Cardiac fibroblast (primary cell): ENCODE results near the gene VPS41.

ENCODE experiments used
- DNase-seq, 2 donors: peaks; one replicate each; pipeline versions ENCODE4 v3.0.0 to v3.0.0-alpha.2; 2010; ENCODE audit warnings: low read depth in 2 of 2
- H3K4me3 ChIP-seq, 2 donors: replicated peaks in 1 of 2; 1 replicate in 1 of 2; 2 replicates in 1 of 2; pipeline ENCODE4 v1.5.1; 2011; ENCODE audit warnings: low read depth in 2 of 2, low read length in 2 of 2, mild to moderate bottlenecking in 2 of 2, moderate library complexity in 1 of 2
- CTCF ChIP-seq: IDR thresholded peaks from one replicate; pipeline ENCODE4 v1.5.1; 2011; ENCODE audit warnings: low read depth, mild to moderate bottlenecking, low read length, inconsistent platforms

The VPS41 gene

GRCh38 chr7:38777609-38778008 is 131.4 kb downstream of the VPS41 start:
- no peak for TF ChIP-seq CTCF
- H3K4me3 ChIP-seq, result no peak overlapping the region
- no peak for DNase-seq

GRCh38 chr7:38775506-38776175 is 133.3 kb downstream of the VPS41 start:
- no peak overlapping the region for H3K4me3 ChIP-seq
- DNase-seq, result no peak
- TF ChIP-seq CTCF, result no peak

GRCh38 chr7:38773430-38773829 is 135.6 kb downstream of the VPS41 start:
- DNase-seq, result no peak
- no peak for TF ChIP-seq CTCF
- H3K4me3 ChIP-seq, result no peak overlapping the region

GRCh38 chr7:38760226-38760625 is 148.8 kb downstream of the VPS41 start:
- no peak for DNase-seq
- no peak for TF ChIP-seq CTCF

GRCh38 chr7:38759028-38759427 is 150.0 kb downstream of the VPS41 start:
- TF ChIP-seq CTCF, result no peak
- DNase-seq, result no peak

More at GRCh38 chr7:38760226-38760625, 148.8 kb downstream of the VPS41 start:
- no peak overlapping the region for H3K4me3 ChIP-seq

GRCh38 chr7:38757931-38758330 is 151.1 kb downstream of the VPS41 start:
- DNase-seq, result peak in 1 of 2 donors; percentile 69
- no peak for TF ChIP-seq CTCF

More at GRCh38 chr7:38759028-38759427, 150.0 kb downstream of the VPS41 start:
- H3K4me3 ChIP-seq, result no peak overlapping the region

GRCh38 chr7:38756521-38756920 is 152.5 kb downstream of the VPS41 start:
- TF ChIP-seq CTCF, result no peak
- no peak overlapping the region for H3K4me3 ChIP-seq
- DNase-seq, result peak; percentile 60 to 66

More at GRCh38 chr7:38757931-38758330, 151.1 kb downstream of the VPS41 start:
- no peak overlapping the region for H3K4me3 ChIP-seq
